HCT116 (cell line): ENCODE results near the gene LACTB. TPM values are rescaled to one million over a fixed set of nuclear protein-coding genes. Genes with fewer than 3 reads are reported as not detected.

Experiments
- ATAC-seq: fragments of 200-7000 bp; cut with Tn5 transposase; 2 replicates; pipeline ENCODE4 v1.9.1; 2020; ENCODE audit warnings: mild to moderate bottlenecking, moderate library complexity
- BruUV-seq: library from RNA; stranded (reverse); fragments of 400-500 nt; replicated peaks from 2 replicates; lab custom pipeline; 2021; lab: Mats Ljungman, UMichigan
- CTCF ChIA-PET: fragments of 300-600 bp; sonication (Branson Sonifier 250); formaldehyde crosslinking; loops from one replicate; lab custom pipeline; 2021; ENCODE audit warnings: antibody characterized with exemption; lab: Charles Lee
- POLR2A ChIA-PET: fragments of 300-600, 350-600 bp; sonication (Branson Sonifier 250); formaldehyde crosslinking; loops from one replicate; lab custom pipeline; 2021; ENCODE audit warnings: antibody characterized with exemption; lab: Charles Lee
- RAD21 ChIA-PET, 2 experiments: fragments of 300-600 bp; sonication (Branson Sonifier 250); formaldehyde crosslinking; loops; one replicate each; lab custom pipeline; 2023; ENCODE audit warnings: low total read pairs in 2 of 2; ENCODE audit not compliant: uncharacterized antibody in 2 of 2, unreplicated experiment in 2 of 2, low non-redundant PET in 1 of 2; lab: Charles Lee
- DNase-seq: peaks from one replicate; pipeline ENCODE4 v3.0.0-alpha.2; 2010; ENCODE audit warnings: low read depth, low spot score
- H2AFZ ChIP-seq: fragments of 200-600 bp; shearing (Covaris generic), sonication (generic); 2 replicates; pipeline ENCODE4 v1.6.1; 2017; ENCODE audit warnings: low read depth, mixed run types, mixed read lengths, antibody characterized with exemption, low read length; ENCODE audit not compliant: poor library complexity, severe bottlenecking
- H3K27ac ChIP-seq: 2 replicates; pipeline ENCODE4 v1.5.1; 2012; ENCODE audit warnings: low read depth, low read length
- H3K27me3 ChIP-seq: fragments of 200-600 bp; sonication (generic); 2 replicates; pipeline ENCODE4 v1.6.1; 2016; ENCODE audit warnings: mixed run types, low read length, mixed read lengths; ENCODE audit not compliant: insufficient read depth
- H3K36me3 ChIP-seq, 2 experiments: fragments of 200-500 bp in 1 of 2; fragments of 200-600 bp in 1 of 2; sonication (Bioruptor generic) in 1 of 2; sonication (generic) in 1 of 2; 2 replicates each; pipeline versions ENCODE4 v1.5.1 to v1.6.1; 2014 to 2016; ENCODE audit warnings: low read length in 2 of 2, inconsistent platforms in 1 of 2, mixed read lengths in 1 of 2, mixed run types in 1 of 2; ENCODE audit not compliant: insufficient read depth in 2 of 2, control insufficient read depth in 1 of 2
- H3K4me1 ChIP-seq, 2 experiments: fragments of 200-600 bp in 1 of 2; sonication (generic) in 1 of 2; 2 replicates each; pipeline versions ENCODE4 v1.5.1 to v1.6.1; 2012 to 2017; ENCODE audit warnings: low read length in 2 of 2, inconsistent platforms in 1 of 2, mild to moderate bottlenecking in 1 of 2, mixed read lengths in 1 of 2, mixed run types in 1 of 2, moderate library complexity in 1 of 2; ENCODE audit not compliant: insufficient read depth in 2 of 2, control insufficient read depth in 1 of 2
- H3K4me2 ChIP-seq: fragments of 200-600 bp; sonication (generic); 2 replicates; pipeline ENCODE4 v1.6.1; 2017; ENCODE audit warnings: mixed run types, low read length, mixed read lengths
- H3K4me3 ChIP-seq, 2 experiments: fragments of 200-600 bp in 1 of 2; sonication (generic) in 1 of 2; replicated peaks in 1 of 2; 2 replicates each; pipeline ENCODE4 v1.5.1; 2011 to 2016; ENCODE audit warnings: low read length in 2 of 2, control low read depth in 1 of 2, low read depth in 1 of 2, mild to moderate bottlenecking in 1 of 2, mixed read lengths in 1 of 2, mixed run types in 1 of 2
- H3K79me2 ChIP-seq: fragments of 200-600 bp; sonication (generic); 2 replicates; pipeline ENCODE4 v1.6.1; 2017; ENCODE audit warnings: mild to moderate bottlenecking, mixed run types, low read length, moderate library complexity, mixed read lengths; ENCODE audit not compliant: insufficient read depth
- H3K9ac ChIP-seq: fragments of 200-600 bp; sonication (generic); 2 replicates; pipeline ENCODE4 v1.6.1; 2016; ENCODE audit warnings: low read length, mixed read lengths
- H3K9me2 ChIP-seq: fragments of 200-600 bp; sonication (generic), shearing (Covaris generic); 2 replicates; pipeline ENCODE4 v1.6.1; 2017; ENCODE audit warnings: mixed run types, mild to moderate bottlenecking, moderate library complexity; ENCODE audit not compliant: insufficient read depth
- H3K9me3 ChIP-seq, 2 experiments: fragments of 200-500 bp in 1 of 2; fragments of 200-600 bp in 1 of 2; sonication (Bioruptor generic) in 1 of 2; sonication (generic) in 1 of 2; 2 replicates each; pipeline ENCODE4 v1.6.1; 2014 to 2017; ENCODE audit warnings: low read length in 2 of 2, mixed read lengths in 2 of 2, inconsistent platforms in 1 of 2, low read depth in 1 of 2, mild to moderate bottlenecking in 1 of 2, mixed run types in 1 of 2, moderate library complexity in 1 of 2; ENCODE audit not compliant: control insufficient read depth in 1 of 2, insufficient read depth in 1 of 2
- H4K20me1 ChIP-seq: fragments of 200-600 bp; sonication (generic), shearing (Covaris generic); 2 replicates; pipeline ENCODE4 v1.6.1; 2017; ENCODE audit warnings: mixed run types, mild to moderate bottlenecking, moderate library complexity; ENCODE audit not compliant: insufficient read depth
- ATF3 ChIP-seq: IDR thresholded peaks from 2 replicates; pipeline ENCODE4 v1.6.1; 2012
- CBX3 ChIP-seq: IDR thresholded peaks from 2 replicates; pipeline ENCODE4 v1.6.1; 2012; ENCODE audit warnings: low read depth
- CEBPB ChIP-seq: IDR thresholded peaks from 2 replicates; pipeline ENCODE4 v1.6.1; 2012; ENCODE audit warnings: low read depth
- CTCF ChIP-seq, 3 experiments: fragments of 200-600 bp in 1 of 3; sonication (generic) in 1 of 3; IDR thresholded peaks in 2 of 3; conservative IDR thresholded peaks in 1 of 3; 2 replicates each; pipeline ENCODE4 v1.5.1; 2012 to 2017; ENCODE audit warnings: low read depth in 2 of 3, low read length in 2 of 3, antibody characterized with exemption in 1 of 3, borderline replicate concordance in 1 of 3, control low read depth in 1 of 3, mild to moderate bottlenecking in 1 of 3, mixed read lengths in 1 of 3, mixed run types in 1 of 3, moderate library complexity in 1 of 3; ENCODE audit not compliant: insufficient read depth in 1 of 3
- EGR1 ChIP-seq: IDR thresholded peaks from 2 replicates; pipeline ENCODE4 v1.6.1; 2012; ENCODE audit warnings: low read depth
- ELF1 ChIP-seq: IDR thresholded peaks from 2 replicates; pipeline ENCODE4 v1.6.1; 2012; ENCODE audit warnings: low read depth, borderline replicate concordance
- MAX ChIP-seq: IDR thresholded peaks from 2 replicates; pipeline ENCODE4 v1.6.1; 2012
- POLR2A ChIP-seq: IDR thresholded peaks from 2 replicates; pipeline ENCODE4 v1.7.0; 2011; ENCODE audit warnings: borderline replicate concordance; ENCODE audit not compliant: insufficient read depth, insufficient read length; ENCODE audit errors: extremely low read depth
- POLR2AphosphoS5 ChIP-seq: IDR thresholded peaks from 2 replicates; pipeline ENCODE4 v1.6.1; 2011; ENCODE audit warnings: mild to moderate bottlenecking, low read depth, low read length, moderate library complexity
- REST ChIP-seq: IDR thresholded peaks from 2 replicates; pipeline ENCODE4 v1.6.1; 2012; ENCODE audit warnings: low read depth
- SP1 ChIP-seq: IDR thresholded peaks from 2 replicates; pipeline ENCODE4 v1.6.1; 2012; ENCODE audit warnings: low read depth
- TCF7L2 ChIP-seq: IDR thresholded peaks from 2 replicates; pipeline ENCODE4 v1.7.0; 2011; ENCODE audit warnings: borderline replicate concordance, inconsistent platforms; ENCODE audit not compliant: insufficient read depth, insufficient read length; ENCODE audit errors: extremely low read depth
- YY1 ChIP-seq: IDR thresholded peaks from 2 replicates; pipeline ENCODE4 v1.6.1; 2011; ENCODE audit warnings: low read length, low read depth, moderate library complexity, mild to moderate bottlenecking; ENCODE audit not compliant: insufficient replicate concordance; ENCODE audit errors: extremely low read depth
- ZFX ChIP-seq: fragments of 450-650 bp; IDR thresholded peaks from 2 replicates; pipeline ENCODE4 v1.6.1; 2017
- intact Hi-C: fragments of 100-400 bp; cut with micrococcal nuclease; formaldehyde crosslinking; loops from 2 replicates; pipeline ENCODE4 v1.10.0; 2022
- total RNA-seq: library from RNA; stranded (reverse); gene quantifications from one replicate; pipeline ENCODE4 v1.2.1, GENCODE V29; 2021; ENCODE audit not compliant: unreplicated experiment

The LACTB gene
- total RNA-seq, 1 experiment from 2014 or later, result 7.6 TPM

GRCh38 chr15:63163217-63163616, 41.6 kb downstream of the LACTB start:
- H3K36me3 ChIP-seq, result no peaks in the 10 kb centered on the region
- H3K27ac ChIP-seq, result no peak overlapping the region
- BruUV-seq, result no TSS peak
- ChIA-PET RAD21 (no interaction called here), CTCF (no interaction called here), POLR2A (no interaction called here)
- DNase-seq (no peak), ATAC-seq (no peak)
- H3K9ac ChIP-seq, result no peak overlapping the region
- H3K9me3 ChIP-seq, result no peaks in the 10 kb centered on the region
- no peak overlapping the region for H2AFZ ChIP-seq
- H4K20me1 ChIP-seq, result no peaks in the 10 kb centered on the region
- H3K4me1 ChIP-seq, result peaks cover 2 to 5% of the 10 kb centered on the region in 2 experiments; a peak in 3 of 4 replicates
- no peaks in the 10 kb centered on the region for H3K79me2 ChIP-seq
- H3K4me2 ChIP-seq, result no peak overlapping the region
- H3K9me2 ChIP-seq, result no peaks in the 10 kb centered on the region
- no peaks in the 10 kb centered on the region for H3K27me3 ChIP-seq
- no peak overlapping the region for H3K4me3 ChIP-seq
- TF ChIP-seq YY1, result no peak
- no peak for TF ChIP-seq SP1
- TF ChIP-seq ATF3, result no peak
- no peak for TF ChIP-seq ELF1
- no peak for TF ChIP-seq MAX
- no peak for TF ChIP-seq REST
- no peak for TF ChIP-seq TCF7L2
- TF ChIP-seq CEBPB, result no peak
- TF ChIP-seq POLR2AphosphoS5, result no peak
- no peak for TF ChIP-seq POLR2A
- no peak for TF ChIP-seq ZFX
- no peak for TF ChIP-seq CTCF (IDR thresholded peaks at IDR 0.05 in 2 of 3, conservative IDR thresholded peaks at IDR 0.05 in 1 of 3; ENCODE audit: borderline replicate concordance in 1 of 3, insufficient read depth in 1 of 3, low read depth in 2 of 3, low read length in 2 of 3)
- no peak for TF ChIP-seq CBX3
- no peak for TF ChIP-seq EGR1
- TF ChIP-seq, all 23 proteins: peak for 0
- intact Hi-C loops, result no loop called here
